K562 (cell line): ENCODE data around the gene SYNGR4. TPM values are rescaled to one million over a fixed set of nuclear protein-coding genes. Genes with fewer than 3 reads are reported as not detected.

ENCODE experiments used
- ATAC-seq: fragments of 200-7000 bp; cut with Tn5 transposase; 3 replicates; pipeline ENCODE4 v1.9.1; 2020; ENCODE audit warnings: moderate library complexity
- BruUV-seq: library from RNA; stranded (reverse); fragments of 400-500 nt; replicated peaks from 2 replicates; lab custom pipeline; 2021; lab: Mats Ljungman, UMichigan
- CTCF ChIA-PET: fragments of 300-600 bp; formaldehyde crosslinking; extraction: SDS; loops from one replicate; lab custom pipeline; 2021; ENCODE audit warnings: low intra/inter-chr PET ratio; lab: Yijun Ruan, JAX
- POLR2A ChIA-PET: fragments of 300-600, 350-650 bp; sonication (Branson Sonifier 250); formaldehyde crosslinking; extraction: SDS; loops from one replicate; lab custom pipeline; 2021; ENCODE audit warnings: antibody characterized with exemption, inconsistent platforms; lab: Yijun Ruan, JAX
- DNase-seq, 4 experiments: peaks; one replicate each; pipeline versions ENCODE4 v3.0.0 to v3.0.0-alpha.2; 2011 to 2018; ENCODE audit warnings: low spot score in 3 of 4, mixed read lengths in 3 of 4; ENCODE audit errors: extremely low read depth in 1 of 4
- FAIRE-seq: peaks from 2 replicates; lab custom pipeline; 2011; peaks lifted over from hg19 to GRCh38; lab: Jason Lieb, UNC
- H2AFZ ChIP-seq: 2 replicates; pipeline ENCODE4 v1.6.0; 2011; ENCODE audit warnings: low read depth, low read length, control low read depth, inconsistent platforms
- H3K27ac ChIP-seq: fragments of 200-600 bp; 3 replicates; pipeline ENCODE4 v1.8.0; 2011; ENCODE audit warnings: low read depth, mild to moderate bottlenecking, control low read depth, inconsistent platforms, low read length, moderate library complexity, mixed read lengths; ENCODE audit errors: extremely low read depth
- H3K27me3 ChIP-seq, 2 experiments: fragments of 300-600 bp in 1 of 2; 2 replicates in 1 of 2; 3 replicates in 1 of 2; pipeline versions ENCODE4 v1.6.0 to v1.8.0; 2011; ENCODE audit warnings: inconsistent platforms in 2 of 2, low read length in 2 of 2, mild to moderate bottlenecking in 1 of 2, mixed read lengths in 1 of 2, moderate library complexity in 1 of 2; ENCODE audit not compliant: control insufficient read depth in 2 of 2, insufficient read depth in 2 of 2
- H3K36me3 ChIP-seq: fragments of 300-600 bp; 3 replicates; pipeline ENCODE4 v1.8.0; 2011; ENCODE audit warnings: mild to moderate bottlenecking, low read length, inconsistent platforms; ENCODE audit not compliant: control insufficient read depth, insufficient read depth
- H3K4me1 ChIP-seq, 2 experiments: fragments of 200-600 bp in 1 of 2; replicated peaks in 1 of 2; 2 replicates in 1 of 2; 3 replicates in 1 of 2; pipeline versions ENCODE4 v1.5.1 to v1.8.0; 2011; ENCODE audit warnings: inconsistent platforms in 2 of 2, low read length in 2 of 2, mild to moderate bottlenecking in 1 of 2, mixed read lengths in 1 of 2, moderate library complexity in 1 of 2; ENCODE audit not compliant: control insufficient read depth in 2 of 2, insufficient read depth in 2 of 2
- H3K4me2 ChIP-seq: 2 replicates; pipeline ENCODE4 v1.6.1; 2011; ENCODE audit warnings: low read length, control low read depth, inconsistent platforms, mixed read lengths; ENCODE audit not compliant: insufficient read depth
- H3K4me3 ChIP-seq: fragments of 200-600 bp; sonication (generic), shearing (Covaris generic); 2 replicates; pipeline ENCODE4 v1.5.1; 2016; ENCODE audit warnings: control low read depth, inconsistent platforms
- H3K79me2 ChIP-seq: fragments of 200-600 bp; 3 replicates; pipeline ENCODE4 v1.8.0; 2011; ENCODE audit warnings: low read length, inconsistent platforms; ENCODE audit not compliant: control insufficient read depth, insufficient read depth
- H3K9ac ChIP-seq, 2 experiments: 2 replicates each; pipeline versions ENCODE4 v1.6.0 to v1.6.1; 2011; ENCODE audit warnings: low read depth in 2 of 2, low read length in 2 of 2, control low read depth in 1 of 2, inconsistent platforms in 1 of 2, mild to moderate bottlenecking in 1 of 2, mixed read lengths in 1 of 2; ENCODE audit not compliant: insufficient read depth in 1 of 2
- H3K9me1 ChIP-seq: one replicate; pipeline ENCODE4 v1.6.0; 2011; ENCODE audit warnings: inconsistent platforms, mild to moderate bottlenecking, low read length, moderate library complexity; ENCODE audit not compliant: control insufficient read depth, insufficient read depth
- H3K9me3 ChIP-seq: replicated peaks from 2 replicates; pipeline ENCODE4 v1.5.1; 2011; ENCODE audit warnings: low read depth, low read length, inconsistent platforms; ENCODE audit not compliant: control insufficient read depth, insufficient read depth
- H4K20me1 ChIP-seq: replicated peaks from 2 replicates; pipeline ENCODE4 v1.6.1; 2011; ENCODE audit warnings: low read length, inconsistent platforms, mixed read lengths; ENCODE audit not compliant: control insufficient read depth, insufficient read depth
- CREM ChIP-seq: IDR thresholded peaks from 2 replicates; pipeline ENCODE4 v1.6.1; 2014; ENCODE audit warnings: antibody characterized with exemption, low read depth
- ETV6 ChIP-seq, 3 experiments: fragments of 150-350 bp in 1 of 3; sonication (generic) in 1 of 3; formaldehyde crosslinking in 1 of 3; IDR thresholded peaks; 2 replicates each; pipeline versions ENCODE4 v1.6.1 to v1.8.0; 2014 to 2022; ENCODE audit warnings: borderline replicate concordance in 2 of 3, low read depth in 2 of 3, antibody characterized with exemption in 1 of 3, low read length in 1 of 3, mild to moderate bottlenecking in 1 of 3, missing genetic modification reagents in 1 of 3
- HOXB6 ChIP-seq: fragments of 250-450 bp; sonication (Bioruptor Pico); IDR thresholded peaks from 2 replicates; pipeline ENCODE4 v1.5.1; 2022; ENCODE audit warnings: mild to moderate bottlenecking, borderline replicate concordance
- MAZ ChIP-seq, 2 experiments: fragments of 450-650 bp in 1 of 2; sonication (generic) in 1 of 2; formaldehyde crosslinking; IDR thresholded peaks in 1 of 2; conservative IDR thresholded peaks in 1 of 2; 2 replicates each; pipeline versions ENCODE4 v1.4.0 to v1.5.0; 2020; ENCODE audit warnings: mild to moderate bottlenecking in 1 of 2, missing genetic modification reagents in 1 of 2
- MBD2 ChIP-seq: sonication (generic); IDR thresholded peaks from 2 replicates; pipeline ENCODE4 v1.6.1; 2016; ENCODE audit warnings: low read depth, borderline replicate concordance
- PBX2 ChIP-seq, 2 experiments: IDR thresholded peaks in 1 of 2; conservative IDR thresholded peaks in 1 of 2; 2 replicates each; pipeline ENCODE4 v1.6.1; 2016; ENCODE audit warnings: low read depth in 2 of 2, mild to moderate bottlenecking in 1 of 2, missing compliant biosample characterization in 1 of 2, missing genetic modification characterization in 1 of 2, moderate library complexity in 1 of 2
- PHTF2 ChIP-seq: fragments of 250-450 bp; sonication (Bioruptor Pico); IDR thresholded peaks from 2 replicates; pipeline ENCODE4 v1.5.0; 2021; ENCODE audit warnings: mild to moderate bottlenecking
- PYGO2 ChIP-seq: fragments of 450-650 bp; IDR thresholded peaks from 2 replicates; pipeline ENCODE4 v1.6.1; 2016; ENCODE audit warnings: mild to moderate bottlenecking, missing genetic modification characterization, moderate library complexity, missing compliant biosample characterization
- SPI1 ChIP-seq: IDR thresholded peaks from 2 replicates; pipeline ENCODE4 v1.6.1; 2011; ENCODE audit warnings: low read depth, low read length, control low read depth, borderline replicate concordance
- SREBF1 ChIP-seq: fragments of 150-350 bp; IDR thresholded peaks from 2 replicates; pipeline ENCODE4 v1.6.1; 2014; ENCODE audit warnings: antibody characterized with exemption, low read depth, low read length, borderline replicate concordance
- XRCC3 ChIP-seq: fragments of 450-650 bp; IDR thresholded peaks from 2 replicates; pipeline ENCODE4 v1.6.1; 2017; ENCODE audit warnings: mild to moderate bottlenecking, moderate library complexity
- ZKSCAN1 ChIP-seq: fragments of 150-350 bp; IDR thresholded peaks from 2 replicates; pipeline ENCODE4 v1.6.1; 2016; ENCODE audit warnings: low read depth, low read length
- ZKSCAN3 ChIP-seq: fragments of 250-450 bp; sonication (Bioruptor Pico); IDR thresholded peaks from 2 replicates; pipeline ENCODE4 v1.4.0; 2020
- ZNF124 ChIP-seq: sonication (generic); formaldehyde crosslinking; IDR thresholded peaks from 2 replicates; pipeline ENCODE4 v1.8.1; 2022; ENCODE audit warnings: missing genetic modification reagents
- ZNF212 ChIP-seq: fragments of 450-650 bp; formaldehyde crosslinking; IDR thresholded peaks from 2 replicates; pipeline ENCODE4 v1.4.0; 2020; ENCODE audit warnings: mild to moderate bottlenecking
- ZNF224 ChIP-seq: sonication (generic); formaldehyde crosslinking; IDR thresholded peaks from 2 replicates; pipeline ENCODE4 v1.8.0; 2022; ENCODE audit warnings: mild to moderate bottlenecking, missing genetic modification reagents
- ZNF584 ChIP-seq: fragments of 200-800 bp; sonication (Bioruptor generic); IDR thresholded peaks from 2 replicates; pipeline ENCODE4 v1.6.1; 2016; ENCODE audit warnings: low read depth, mild to moderate bottlenecking, missing genetic modification characterization, missing compliant biosample characterization
- ZNF766 ChIP-seq: fragments of 200-800 bp; sonication (Bioruptor generic); conservative IDR thresholded peaks from 2 replicates; pipeline ENCODE4 v1.6.1; 2016; ENCODE audit warnings: missing genetic modification characterization, missing compliant biosample characterization
- WGBS: fragments of 100-300 bp; shearing (Covaris generic); methylation state at CpG from one replicate; pipeline ENCODE4 v1.1.6; 2016; ENCODE audit warnings: low coverage, mixed read lengths; ENCODE audit not compliant: insufficient coverage; ENCODE audit errors: missing lambda C conversion rate; 5-methylcytosine and 5-hydroxymethylcytosine counted together
- in situ Hi-C: fragments of 300-500 bp; cut with MboI; formaldehyde crosslinking; loops from 4 replicates; pipeline ENCODE4 v1.15.0; 2018; ENCODE audit warnings: inconsistent platforms, mixed read lengths
- intact Hi-C: fragments of 100-400 bp; cut with micrococcal nuclease; formaldehyde crosslinking; loops from 2 replicates; pipeline ENCODE4 v1.14.2; 2022
- polyA plus RNA-seq, 8 experiments: library from polyadenylated mRNA; depleted of rRNA in 4 of 8; stranded (reverse) in 5 of 8; unstranded in 3 of 8; fragments of >200 nt; fragmentation: Nextera tagmentation in 2 of 8; fragmentation: Illumina TruSeq in 1 of 8; extraction: Ambion mirVana in 2 of 8; extraction: Trizol in 1 of 8; gene quantifications; 2 replicates each; pipeline versions ENCODE4 v1.2.1 to v1.2.3, GENCODE V29; 2011 to 2014; ENCODE audit warnings: inconsistent platforms in 1 of 8, missing spikeins in 1 of 8
- total RNA-seq, 7 experiments: library from RNA; depleted of rRNA in 6 of 7; stranded (reverse); fragments of >200 nt in 6 of 7; fragmentation: Illumina TruSeq in 2 of 7; extraction: Trizol in 2 of 7; gene quantifications; 2 replicates each; pipeline versions ENCODE4 v1.2.1 to v1.2.3, GENCODE V29; 2011 to 2021; ENCODE audit warnings: low replicate concordance in 1 of 7

The SYNGR4 gene
- total and polyA plus RNA-seq, 9 of the 15 experiments (the other 6 are each of a cell fraction or from before 2014, with no cell fraction given): 0.07 to 0.14 TPM; not detected in 7

GRCh38 chr19:48361912-48362311 is 2.3 kb upstream of the SYNGR4 start (continued):
- TF ChIP-seq ZKSCAN3: no peak
- TF ChIP-seq ZNF224 (CRISPR knock-in tag): no peak
- TF ChIP-seq MBD2: no peak
- TF ChIP-seq ZNF766 (CRISPR knock-in tag): no peak
- no peak for TF ChIP-seq HOXB6

GRCh38 chr19:48362716-48363499 is 1.3 kb upstream of the SYNGR4 start:
- ChIA-PET POLR2A (interaction anchor here (0.6 to 2.5 kb wide), 15 partner anchors 9 to 1454 kb away, joined by 3 to 13 read pairs (median 3); partner anchors contain the start of genes KDELR1, RPL18 and SPHK2), CTCF (no interaction called here)
- H3K4me1 ChIP-seq: peaks cover 8 to 25% of the 10 kb centered on the region in 2 experiments
- peak overlapping the region; percentile 98 for H3K4me2 ChIP-seq
- peak overlapping the region; percentile 93 for H2AFZ ChIP-seq
- no peaks in the 10 kb centered on the region for H3K9me1 ChIP-seq
- H3K9me3 ChIP-seq: no peaks in the 10 kb centered on the region
- H3K79me2 ChIP-seq: peaks cover 4% of the 10 kb centered on the region; the same call in 1 of the 3 replicates
- intact Hi-C loops (loop anchor here (5.0 kb wide), 1 partner anchor 41 kb away; a partner anchor contains a TSS), in situ Hi-C loops (no loop called here)
- DNase-seq (peak; percentile 87 to 97 (median 88)), FAIRE-seq (peak; percentile 94), ATAC-seq (peak; percentile 92)
- H4K20me1 ChIP-seq: no peaks in the 10 kb centered on the region
- peaks cover 3% of the 10 kb centered on the region; the same call in 2 of the 3 replicates for H3K36me3 ChIP-seq
- no TSS peak for BruUV-seq
- WGBS: 3% methylated on average over 26 of the region's 26 CpGs
- H3K9ac ChIP-seq: peak overlapping the region; percentile 93 to 96
- H3K27ac ChIP-seq: peak overlapping the region; percentile 96
- no peaks in the 10 kb centered on the region for H3K27me3 ChIP-seq
- peak overlapping the region; percentile 52 for H3K4me3 ChIP-seq
- no peak for TF ChIP-seq PYGO2 (tag)
- TF ChIP-seq SPI1: no peak
- TF ChIP-seq ZNF584: peak; percentile 80; the same call in 1 of the 2 replicates
- peak; percentile 30; the same call in 1 of the 2 replicates for TF ChIP-seq ZNF212
- no peak for TF ChIP-seq ZKSCAN1
- TF ChIP-seq PHTF2 (CRISPR knock-in tag): no peak
- TF ChIP-seq ETV6 (IDR thresholded peaks at IDR 0.05; ENCODE audit: borderline replicate concordance in 1 of 2, low read depth in 2 of 2, low read length in 1 of 2): no peak
- TF ChIP-seq ETV6 (CRISPR knock-in tag; IDR thresholded peaks at IDR 0.05; ENCODE audit: borderline replicate concordance): no peak
- peak; percentile 73 for TF ChIP-seq CREM
- no peak for TF ChIP-seq PBX2 (CRISPR knock-in tag; IDR thresholded peaks at IDR 0.05; ENCODE audit: low read depth)
- no peak for TF ChIP-seq PBX2 (tag; conservative IDR thresholded peaks at IDR 0.05; ENCODE audit: low read depth)
- no peak for TF ChIP-seq XRCC3
- TF ChIP-seq MAZ (CRISPR knock-in tag; conservative IDR thresholded peaks at IDR 0.05 in 1 of 2, IDR thresholded peaks at IDR 0.05 in 1 of 2): peak; percentile 10 to 71; a peak in 3 of 4 replicates
- no peak for TF ChIP-seq ZNF124 (CRISPR knock-in tag)
- TF ChIP-seq SREBF1: 0 out of 2 replicates have a peak, but pooled peaks have one; percentile 53
